COR-L47 (cell line): Measurements from ENCODE around the gene RNF34.
A peak's percentile ranks its signal among the peaks of the same experiment; 100 is the strongest.
"Not testable (repeated sequence)": the region's sequence is repeated elsewhere in the genome, so short reads cannot be mapped to it uniquely, and the experiment has no call there.

Experiments
- DNase-seq: peaks from one replicate; lab custom pipeline; 2025; lab: John Stamatoyannopoulos, UW

Gene RNF34

DNA sequence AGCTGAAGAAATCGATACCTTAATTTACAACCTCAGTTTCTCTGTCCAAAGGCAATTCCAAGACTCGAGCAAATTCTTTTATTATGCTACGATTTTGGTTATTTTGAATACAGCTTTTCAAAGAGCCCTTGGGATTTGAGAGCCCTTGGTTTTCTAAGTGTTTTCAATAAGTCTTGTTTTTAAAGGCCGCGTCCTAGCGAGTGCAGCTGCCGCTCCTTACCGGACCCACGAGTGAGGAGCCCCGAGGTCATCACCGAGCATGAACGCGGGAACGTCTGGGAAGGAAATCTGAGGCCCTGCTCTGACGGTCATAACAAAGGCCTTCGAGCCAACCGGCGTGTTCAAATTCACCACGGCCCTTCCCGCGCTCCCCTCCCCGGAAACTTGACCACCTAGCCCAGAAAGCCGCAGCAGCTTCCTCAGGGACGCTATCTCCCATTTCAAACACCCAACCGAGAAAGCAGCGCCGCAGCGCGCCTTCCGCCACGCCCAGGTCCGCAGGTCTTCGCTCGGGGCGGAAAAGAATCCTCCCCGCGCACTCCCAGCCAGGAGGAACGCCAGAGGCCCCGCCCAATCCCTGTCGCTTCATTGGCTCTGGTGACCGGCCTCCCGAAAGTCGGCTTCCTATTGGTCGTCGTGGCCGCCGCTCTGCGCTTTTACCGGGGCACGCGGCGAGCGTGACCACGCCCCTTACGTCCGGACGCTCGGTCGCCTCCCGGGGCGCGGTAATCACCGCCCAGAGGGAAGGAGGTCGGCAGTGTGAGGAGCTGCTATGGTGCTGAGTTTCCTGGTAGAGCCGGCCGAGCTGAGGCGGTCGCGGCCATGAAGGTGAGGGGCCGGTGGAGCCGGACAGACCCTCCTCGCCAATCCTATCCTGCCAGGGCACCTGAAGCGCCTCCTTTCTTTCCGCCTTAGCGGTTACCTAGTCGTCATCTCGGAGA is at the start of gene RNF34:
Gene RNF34 (plus strand): TSS at position 728 of the 941 bp plus-strand sequence. CDS start 95 bp downstream, at position 823.
- peak; percentile 99 for DNase-seq

DNA sequence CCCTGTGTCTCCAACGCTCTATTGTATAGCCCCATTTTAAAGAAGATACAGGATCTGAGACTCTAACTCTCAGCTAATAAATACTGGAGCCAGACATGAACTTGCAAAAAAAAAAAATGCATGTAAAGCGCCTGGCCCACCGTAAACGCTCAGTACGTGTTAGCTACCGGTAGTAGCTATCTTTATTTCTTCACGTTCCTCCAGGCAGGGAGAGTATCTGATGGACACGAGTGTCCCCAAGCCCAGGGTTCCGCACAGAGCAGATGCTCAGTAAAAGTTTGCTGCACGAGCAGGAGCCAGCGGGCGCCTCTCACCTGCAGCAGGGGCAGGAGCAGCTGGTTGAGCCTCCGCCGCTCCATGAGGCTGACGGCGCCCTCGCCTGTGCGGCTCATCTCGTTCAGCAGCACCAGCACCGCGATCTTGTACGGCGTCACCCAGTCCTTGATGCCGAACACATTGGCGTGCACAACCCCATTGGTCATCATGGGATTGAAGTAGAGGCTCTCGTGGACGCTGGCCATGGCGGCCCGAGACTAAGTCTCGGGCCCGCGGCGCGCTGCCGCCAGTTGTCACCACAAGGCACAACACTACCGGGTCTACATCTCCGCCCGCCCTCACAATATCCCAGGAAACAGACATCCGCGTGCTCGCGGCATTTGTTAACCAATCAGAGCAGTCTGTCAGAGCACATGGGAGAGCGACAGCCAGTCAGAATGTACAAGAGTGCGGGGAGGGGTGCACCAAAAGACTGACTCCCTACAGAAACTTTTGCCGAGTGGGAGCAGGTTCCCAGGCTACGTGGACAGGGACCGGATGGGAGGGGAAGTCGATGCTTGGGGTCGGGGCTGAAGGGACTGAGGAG is 47.9 kb upstream of the RNF34 start, which contains the start of gene ANAPC5:
Gene ANAPC5 (minus strand): TSS at position 592 of the 862 bp plus-strand sequence. CDS start 71 bp downstream, at position 521.
- DNase-seq = peak; percentile 96

- peak; percentile 62 for DNase-seq
Measured at GRCh38 chr12:121352682-121353018, 47.3 kb upstream of the RNF34 start.

DNA sequence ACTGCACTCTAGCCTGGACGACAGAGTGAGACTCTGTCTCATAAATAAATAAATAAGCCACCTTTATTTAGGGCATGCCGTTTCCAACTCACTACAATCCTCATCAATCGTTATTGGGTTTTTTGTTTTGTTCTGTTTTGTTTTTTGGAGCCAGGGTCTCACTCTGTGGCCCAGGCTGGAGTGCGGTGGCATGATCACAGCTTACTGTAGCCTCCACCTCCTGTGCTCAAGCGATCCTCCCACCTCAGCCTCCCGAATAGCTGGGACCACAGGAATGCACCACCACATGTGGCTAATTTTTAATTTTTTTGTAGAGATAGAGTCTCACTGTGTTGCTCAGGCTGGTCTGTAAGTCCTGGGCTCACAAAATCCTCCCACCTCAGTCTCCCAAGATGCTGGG is 44.1 kb upstream of the RNF34 start:
- DNase-seq = no peak

GRCh38 chr12:121356657-121357056 is 43.3 kb upstream of the RNF34 start:
- no peak for DNase-seq

DNA sequence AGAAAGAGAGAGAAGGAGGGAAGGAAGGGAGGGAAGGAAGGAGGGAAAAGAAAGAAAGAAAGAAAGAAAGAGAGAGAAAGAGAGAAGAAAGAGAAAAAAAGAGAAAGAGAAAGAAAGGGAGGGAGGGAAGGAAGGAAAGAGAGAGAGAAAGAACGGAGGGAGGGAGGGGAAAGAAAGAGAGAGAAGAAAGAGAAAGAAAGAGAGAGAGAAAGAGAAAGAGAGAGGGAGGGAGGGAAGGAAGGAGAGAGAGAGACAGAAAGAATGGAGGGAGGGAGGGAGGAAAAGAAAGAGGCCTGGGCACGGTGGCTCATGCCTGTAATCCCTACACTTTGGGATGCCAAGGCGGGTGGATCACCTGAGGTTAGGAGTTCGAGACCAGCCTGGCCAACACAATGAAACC is 42.6 kb upstream of the RNF34 start:
- no peak for DNase-seq

GRCh38 chr12:121358073-121358472 is 41.8 kb upstream of the RNF34 start:
- no peak for DNase-seq

DNA sequence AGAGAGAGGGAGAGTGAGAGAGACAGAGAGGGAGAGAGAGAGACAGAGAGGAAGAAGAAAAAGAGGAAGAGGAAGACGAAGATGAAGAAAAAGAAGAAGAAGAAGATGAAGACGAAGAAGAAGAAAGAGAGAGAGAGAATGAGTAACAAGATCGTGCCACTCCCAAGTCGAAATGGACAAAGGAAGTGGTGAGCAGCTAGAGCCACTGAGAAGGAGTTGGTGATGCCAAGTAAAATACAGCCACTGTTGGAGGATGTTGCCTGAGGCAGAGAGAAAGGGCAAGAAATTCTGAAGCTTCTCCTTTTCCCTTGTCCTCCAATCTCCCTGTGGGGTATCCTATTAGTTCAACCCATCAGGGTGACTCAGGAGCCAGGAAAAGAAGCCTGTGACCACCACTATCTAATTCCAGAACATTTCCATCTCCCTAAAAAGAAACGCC is 35.2 kb upstream of the RNF34 start:
- no peak for DNase-seq

DNA sequence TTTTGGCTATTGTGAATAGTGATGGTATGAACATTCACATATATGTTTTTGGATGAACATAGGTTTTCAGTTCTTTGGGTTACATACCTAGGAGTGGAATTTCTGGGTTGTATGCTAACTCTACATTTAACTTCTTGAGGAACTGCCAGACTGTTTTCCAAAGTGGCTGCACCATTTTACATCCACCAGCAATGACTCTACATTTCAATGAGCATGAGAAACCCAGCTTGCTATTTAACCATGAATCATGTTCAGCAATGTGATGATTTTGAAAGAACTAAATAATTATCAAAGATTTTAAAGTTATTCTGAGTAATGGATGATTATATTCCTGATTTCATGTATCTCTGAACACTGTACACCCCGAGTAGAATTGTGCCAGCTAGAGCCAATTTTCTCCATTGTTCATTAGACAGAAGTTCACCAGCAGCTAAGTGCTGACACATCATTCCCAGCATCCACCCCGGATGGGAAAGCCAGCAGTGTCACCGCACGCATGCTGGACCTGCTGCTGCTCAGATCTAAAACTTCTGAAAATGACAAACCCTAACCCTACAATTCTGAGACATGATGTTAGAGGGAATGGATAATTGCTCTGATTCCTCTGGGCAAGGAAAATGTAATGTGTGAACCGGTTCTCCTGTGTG is 34.4 kb upstream of the RNF34 start:
- DNase-seq = no peak

GRCh38 chr12:121366063-121366459 is 33.9 kb upstream of the RNF34 start:
- DNase-seq = no peak

- no peak for DNase-seq
Measured at GRCh38 chr12:121371404-121371803, 28.5 kb upstream of the RNF34 start.

DNA sequence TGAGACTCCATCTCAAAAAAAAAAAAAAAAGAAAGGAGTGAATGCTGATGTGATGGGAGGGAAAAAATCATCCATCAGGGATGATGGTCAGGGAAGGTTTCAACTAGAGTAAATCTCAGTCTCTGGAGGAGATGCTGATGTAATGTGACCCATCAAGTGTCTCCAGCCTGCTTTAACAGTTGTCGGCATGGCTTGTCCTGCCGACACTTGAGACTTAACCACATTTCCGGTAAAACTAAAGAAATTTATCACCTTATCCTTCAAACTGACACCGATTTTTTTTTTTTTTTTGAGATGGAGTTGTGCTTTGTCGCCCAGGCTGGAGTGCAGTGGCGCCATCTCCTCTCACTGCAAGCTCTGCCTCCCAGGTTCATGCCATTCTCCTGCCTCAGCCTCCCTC is 26.2 kb upstream of the RNF34 start:
- no peak for DNase-seq

DNA sequence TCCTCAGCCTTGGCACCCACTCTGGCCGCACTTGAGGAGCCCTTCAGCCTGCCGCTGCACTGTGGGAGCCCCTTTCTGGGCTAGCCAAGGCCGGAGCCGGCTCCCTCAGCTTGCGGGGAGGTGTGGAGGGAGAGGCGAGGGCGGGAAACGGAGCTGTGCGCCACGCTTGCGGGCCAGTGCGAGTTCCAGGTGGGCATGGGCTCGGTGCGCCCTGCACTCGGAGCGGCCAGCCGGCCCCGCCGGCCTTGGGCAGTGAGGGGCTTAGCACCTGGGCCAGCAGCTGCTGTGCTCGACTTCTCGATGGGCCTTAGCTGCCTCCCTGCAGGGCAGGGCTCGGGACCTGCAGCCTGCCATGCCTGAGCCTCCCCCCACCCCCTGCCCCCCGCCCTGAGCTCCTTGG is 25.6 kb upstream of the RNF34 start:
- DNase-seq = not testable (repeated sequence)

- not testable (repeated sequence) for DNase-seq
Measured at GRCh38 chr12:121374945-121375584, 24.9 kb upstream of the RNF34 start.

GRCh38 chr12:121376754-121377697 is 22.9 kb upstream of the RNF34 start:
- DNase-seq = no peak

DNA sequence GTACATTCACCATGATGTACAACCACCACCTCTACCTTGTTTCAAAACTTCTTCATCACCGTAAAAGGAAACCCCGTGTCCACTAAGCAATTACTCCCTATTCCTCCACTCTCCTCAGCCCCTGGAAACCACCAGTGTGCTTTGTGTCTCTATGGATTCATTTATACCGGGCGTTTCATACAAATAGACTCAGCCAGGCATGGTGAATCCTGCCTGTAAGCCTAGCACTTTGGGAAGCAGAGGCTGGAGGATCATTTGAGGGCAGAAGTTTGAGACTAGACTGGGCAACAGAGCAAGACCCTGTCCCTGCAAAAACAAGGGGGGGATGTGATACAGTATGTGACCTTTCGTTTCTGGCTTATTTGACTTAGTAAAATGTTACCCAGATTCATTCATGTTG is 21.2 kb upstream of the RNF34 start:
- DNase-seq = no peak

DNA sequence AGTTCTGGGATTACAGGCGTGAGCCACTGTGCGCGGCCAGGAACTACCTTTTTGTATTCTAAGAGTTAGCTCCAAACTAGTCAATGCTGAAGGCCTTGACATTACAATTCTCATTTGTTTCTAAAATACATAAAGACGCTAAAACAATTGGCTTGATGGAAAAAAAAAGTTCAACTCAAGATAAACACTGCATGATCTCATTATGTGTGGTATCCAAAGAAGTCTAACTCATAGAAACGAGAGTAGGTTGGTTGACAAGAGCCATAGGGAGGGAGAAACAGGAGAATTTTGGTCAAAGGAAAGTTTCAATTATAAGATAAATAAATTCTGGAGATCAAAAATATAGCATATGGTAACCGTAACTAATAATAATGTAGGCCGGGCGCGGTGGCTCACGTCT is 20.0 kb upstream of the RNF34 start:
- DNase-seq = no peak

GRCh38 chr12:121383601-121384021 is 16.3 kb upstream of the RNF34 start:
- DNase-seq = no peak

DNA sequence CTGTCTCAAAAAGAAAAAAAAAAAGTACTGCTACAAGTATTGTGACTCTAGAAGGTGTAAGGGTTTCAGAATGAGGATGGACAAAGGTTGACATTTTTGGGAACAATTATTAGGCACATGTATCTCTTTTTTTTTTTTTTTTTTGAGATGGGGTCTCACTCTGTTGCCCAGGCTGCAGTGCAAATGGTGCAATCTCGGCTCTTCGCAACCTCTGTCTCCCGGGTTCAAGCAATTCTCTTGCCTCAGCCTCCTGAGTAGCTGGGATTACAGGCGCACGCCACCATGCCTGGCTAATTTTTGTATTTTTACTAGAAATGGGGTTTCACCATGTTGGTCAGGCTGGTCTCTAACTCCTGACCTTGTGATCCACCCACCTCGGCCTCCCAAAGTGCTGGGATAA is 15.0 kb upstream of the RNF34 start:
- not testable (repeated sequence) for DNase-seq

GRCh38 chr12:121388421-121388981 is 11.4 kb upstream of the RNF34 start:
- no peak for DNase-seq
